ENCODE results near the gene KRTAP3-3. TPM values are rescaled to one million over a fixed set of nuclear protein-coding genes. Genes with fewer than 3 reads are reported as not detected.
"Not testable (repeated sequence)": the region's sequence is repeated elsewhere in the genome, so short reads cannot be mapped to it uniquely, and the experiment has no call there.

The KRTAP3-3 gene
- total RNA-seq, 1 donor from 2014 or later: not detected

DNA sequence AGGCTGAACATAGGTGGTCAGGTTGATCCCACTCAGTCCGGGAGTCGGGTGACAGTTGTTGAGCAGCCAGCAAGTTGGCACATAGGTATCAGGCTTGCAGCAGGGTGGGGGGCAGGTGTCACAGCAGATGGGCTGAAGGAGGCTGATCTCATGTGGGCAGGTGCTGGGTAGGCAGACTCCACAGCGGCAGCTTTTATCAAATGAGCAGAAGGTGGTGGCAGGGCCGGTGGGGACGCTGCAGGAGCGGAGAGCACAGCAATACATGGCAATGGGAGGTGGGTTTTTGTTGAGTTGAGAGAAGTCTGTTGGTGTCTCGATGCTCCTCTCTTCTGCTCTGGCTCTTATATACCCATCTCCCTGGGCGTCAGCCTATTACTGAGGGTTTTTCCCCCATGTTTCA lies 14.8 kb upstream of the KRTAP3-3 start, which contains the start of gene KRTAP3-1:
Gene KRTAP3-1 (minus strand): TSS at position 318 of the 400 bp plus-strand sequence. CDS start 54 bp downstream, at position 264.
- ATAC-seq (no peak), DNase-seq (ENCODE audit: low spot score) (no peak)

DNA sequence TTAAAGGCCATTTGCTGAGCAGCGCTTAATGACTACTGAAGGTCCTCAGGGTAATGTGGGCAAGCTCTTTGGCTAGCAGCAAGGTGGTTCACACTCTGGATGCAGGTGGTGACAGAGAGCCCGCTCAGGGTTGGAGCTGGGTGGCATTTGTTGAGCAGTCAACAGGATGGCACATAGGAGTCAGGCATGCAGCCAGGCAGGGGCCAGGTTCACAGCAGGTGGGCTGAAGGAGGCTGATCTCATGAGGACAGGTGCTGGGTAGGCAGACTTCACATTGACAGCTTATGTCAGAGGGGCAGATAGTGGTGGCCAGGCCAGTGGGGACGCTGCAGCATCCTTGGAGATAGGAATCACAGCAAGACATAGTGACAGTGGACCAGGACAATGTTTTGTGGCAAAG lies 10.4 kb upstream of the KRTAP3-3 start:
- ATAC-seq: no peak

DNA sequence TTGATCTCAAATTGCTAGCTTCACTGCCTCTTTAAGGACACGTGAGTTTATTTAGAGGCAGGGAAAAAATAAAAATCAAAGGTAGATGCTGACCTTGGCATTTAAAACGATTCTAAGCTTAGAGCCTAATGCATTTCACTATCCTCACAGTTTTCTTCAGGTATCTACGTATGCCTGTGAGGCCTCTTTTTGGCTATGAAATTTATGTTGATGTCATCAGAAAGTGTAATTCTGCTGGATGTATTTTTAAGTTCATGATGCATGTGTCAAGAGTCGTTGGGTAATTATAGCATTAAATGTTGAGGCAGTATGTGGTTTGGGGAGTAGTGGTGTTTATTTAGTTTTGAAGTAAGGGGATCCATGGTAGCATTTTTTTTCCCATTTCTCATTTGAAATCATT lies 10.0 kb upstream of the KRTAP3-3 start:
- ATAC-seq: no peak
- DNase-seq (ENCODE audit: low spot score): no peak

More for the DNA sequence above, 10.4 kb upstream of the KRTAP3-3 start:
- DNase-seq (ENCODE audit: low spot score): no peak

DNA sequence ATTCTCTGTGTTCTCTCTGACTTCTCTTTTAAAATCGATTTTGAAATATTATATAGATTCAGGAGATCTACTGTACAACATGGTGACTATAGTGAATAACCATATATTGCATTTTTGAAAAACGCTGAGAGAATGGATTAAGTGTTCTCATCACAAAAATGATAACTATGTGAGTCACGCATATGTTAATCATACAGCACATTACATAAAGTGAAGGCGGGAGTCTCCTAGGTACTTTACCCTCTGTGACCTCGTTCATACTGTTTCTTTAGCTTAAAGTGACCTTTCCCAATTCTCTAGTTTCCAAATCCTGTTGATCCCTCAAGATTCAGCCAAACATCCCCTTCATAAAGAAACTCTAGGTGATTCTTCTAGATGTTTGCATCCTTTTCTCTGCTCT lies 8.8 kb upstream of the KRTAP3-3 start:
- no peak for ATAC-seq

DNA sequence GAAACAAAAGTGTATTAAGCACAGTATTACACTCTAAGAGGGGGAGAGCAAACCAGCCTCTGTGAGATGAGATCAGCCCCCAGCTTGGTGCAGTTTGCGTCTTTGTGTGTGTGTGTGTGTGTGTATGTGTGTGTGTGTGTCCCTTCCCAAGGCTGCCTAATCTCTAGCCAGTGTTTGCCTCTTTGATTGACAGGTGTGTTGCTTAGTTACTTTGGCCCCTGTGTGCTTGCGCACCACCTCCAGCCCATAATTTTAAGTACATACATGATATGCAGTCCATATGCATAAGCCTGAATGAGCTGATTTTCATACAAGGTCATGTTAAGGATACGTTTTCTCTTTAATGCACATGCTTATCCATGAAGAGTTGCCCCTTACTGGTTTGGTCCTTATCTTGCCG lies 7.8 kb upstream of the KRTAP3-3 start:
- no peak for DNase-seq (ENCODE audit: low spot score)
- ATAC-seq: no peak

More for the DNA sequence above, 8.8 kb upstream of the KRTAP3-3 start:
- no peak for DNase-seq (ENCODE audit: low spot score)

DNA sequence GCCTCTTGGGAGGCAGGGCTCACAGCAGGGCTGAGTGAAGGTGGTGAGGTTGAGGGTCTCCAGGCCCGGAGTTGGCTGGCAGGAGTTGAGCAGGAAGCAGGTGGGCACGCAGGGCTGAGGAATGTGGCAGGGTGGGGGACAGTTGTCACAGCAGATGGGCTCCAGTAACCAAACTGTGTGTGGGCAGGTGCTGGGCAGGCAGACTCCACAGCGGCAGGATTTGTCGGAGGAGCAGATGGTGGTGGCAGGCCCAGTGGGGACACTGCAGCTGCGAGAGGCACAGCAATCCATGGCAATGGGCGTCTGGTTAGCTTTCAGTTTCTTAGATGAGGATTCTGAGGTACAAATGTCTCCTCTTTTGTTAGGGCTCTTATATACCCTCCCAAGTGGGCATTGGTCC lies 5.6 kb upstream of the KRTAP3-3 start, which contains the start of gene KRTAP3-2:
Gene KRTAP3-2 (minus strand): TSS at position 344 of the 400 bp plus-strand sequence. CDS start 53 bp downstream, at position 291.
- ATAC-seq; DNase-seq (ENCODE audit: low spot score): not testable (repeated sequence)

DNA sequence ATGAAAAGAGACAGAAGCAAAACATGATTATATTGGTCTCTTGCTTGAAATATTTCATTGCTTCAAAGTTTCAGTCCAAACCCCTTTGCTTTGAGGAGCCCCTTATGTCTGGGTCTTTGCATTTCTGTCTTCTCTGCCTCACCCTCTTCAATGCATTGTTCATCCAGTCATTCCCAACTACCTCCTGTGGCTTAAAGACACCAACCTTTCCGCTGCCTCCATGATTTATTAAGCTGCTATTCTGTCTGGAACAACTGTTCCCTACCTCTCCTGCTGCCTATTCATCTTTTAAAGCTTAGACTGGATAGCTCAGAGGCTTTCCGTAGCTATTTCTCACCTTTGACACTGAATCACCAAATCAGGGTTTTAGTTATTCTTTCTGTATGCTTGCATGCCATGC lies 3.4 kb upstream of the KRTAP3-3 start:
- ATAC-seq: no peak
- no peak for DNase-seq (ENCODE audit: low spot score)

DNA sequence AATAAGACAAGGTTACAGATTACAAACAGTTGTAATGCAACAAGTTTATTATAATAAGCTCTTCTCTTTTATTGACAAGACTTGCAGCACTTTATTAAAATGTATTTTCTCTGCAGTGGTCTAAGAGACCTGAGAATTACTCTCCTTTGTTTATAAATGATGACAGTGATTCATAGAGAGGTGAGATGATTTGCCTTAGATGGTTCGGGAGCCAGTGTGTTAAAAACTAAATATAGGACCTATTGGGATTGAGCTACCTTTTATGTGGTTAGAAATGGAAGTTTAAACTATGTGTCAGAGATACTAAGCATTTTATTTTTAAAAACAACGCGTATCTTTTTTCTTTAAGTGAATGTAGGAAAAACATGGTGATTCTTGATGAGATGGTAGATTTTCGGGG lies 2.9 kb upstream of the KRTAP3-3 start:
- no peak for DNase-seq (ENCODE audit: low spot score)
- no peak for ATAC-seq

DNA sequence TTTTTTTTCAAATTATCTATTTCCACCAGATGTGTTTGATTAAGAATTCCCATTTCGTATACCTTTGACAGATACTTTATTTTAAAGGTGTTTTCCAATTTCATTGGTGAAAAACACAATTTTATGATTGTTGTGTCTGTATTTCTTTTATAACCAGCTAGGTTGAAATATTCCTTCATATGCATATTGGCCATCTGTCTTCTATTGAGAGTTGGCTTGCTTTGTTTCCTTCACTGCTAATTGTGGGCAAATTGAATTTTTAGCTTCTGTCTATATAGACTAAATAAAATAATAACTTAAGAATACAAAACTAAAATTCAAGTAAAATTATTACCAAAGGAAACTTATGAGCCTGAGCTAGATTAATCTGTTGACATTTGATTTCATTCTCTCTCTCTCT lies 1.2 kb upstream of the KRTAP3-3 start:
- ATAC-seq: no peak
- DNase-seq (ENCODE audit: low spot score): no peak

DNA sequence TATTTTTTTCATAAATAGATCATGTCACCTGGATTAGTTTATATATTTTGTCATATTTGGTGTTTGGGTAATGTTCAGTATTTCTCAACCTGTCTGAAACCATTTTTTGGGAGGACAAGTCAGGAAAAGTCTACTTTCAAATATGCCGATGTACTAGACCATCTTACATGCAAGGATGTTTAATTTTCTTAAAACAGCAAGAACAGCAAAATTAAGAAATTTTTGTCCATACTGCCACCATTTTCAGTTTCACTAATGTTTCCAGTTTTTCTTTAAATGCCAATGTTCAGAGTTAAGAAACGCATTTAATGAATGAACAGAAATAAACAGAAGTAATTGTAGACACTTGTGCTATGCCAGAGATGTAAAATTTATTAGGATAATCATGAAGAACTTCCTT lies 880 bp downstream of the KRTAP3-3 start:
- no peak for ATAC-seq

DNA sequence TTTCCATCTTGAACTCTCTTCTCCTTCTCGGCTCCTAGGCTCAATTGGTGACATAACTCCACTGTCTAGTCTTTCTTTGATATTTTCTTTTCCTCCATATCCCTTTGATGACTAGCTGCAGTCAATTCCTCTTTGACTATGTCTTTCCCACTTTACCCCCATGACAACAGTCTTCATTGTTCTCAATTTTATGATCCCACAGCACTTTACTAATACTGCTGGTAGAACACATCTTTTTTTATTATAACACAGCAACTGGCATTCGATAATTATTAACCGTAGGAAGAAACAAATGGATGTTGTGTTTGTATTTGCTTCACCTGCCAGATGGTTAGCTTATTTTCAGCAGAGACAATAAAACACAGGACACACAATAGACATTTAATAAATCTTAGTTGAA lies 1.3 kb downstream of the KRTAP3-3 start:
- ATAC-seq (no peak), DNase-seq (ENCODE audit: low spot score) (no peak)

More for the DNA sequence above, 880 bp downstream of the KRTAP3-3 start:
- DNase-seq (ENCODE audit: low spot score): no peak

DNA sequence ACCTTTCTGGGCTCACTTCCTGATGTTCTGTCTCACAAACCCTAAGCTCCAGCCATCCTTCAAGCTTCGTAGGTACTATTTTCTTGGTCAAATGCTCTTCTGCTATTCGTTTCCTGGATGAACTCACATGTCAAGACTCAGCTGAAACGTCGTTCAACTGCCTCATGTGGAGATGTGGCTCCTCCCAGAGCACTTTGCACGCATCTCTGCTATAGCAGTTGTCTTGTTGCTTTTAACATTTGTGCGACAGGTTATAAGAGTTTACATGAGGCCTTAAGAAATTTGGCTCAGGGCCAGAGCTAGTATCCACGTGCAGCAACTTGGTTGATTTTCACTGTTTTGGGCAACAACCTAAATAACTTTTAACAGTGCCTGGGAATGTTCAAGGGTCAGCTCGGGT lies 7.0 kb downstream of the KRTAP3-3 start:
- DNase-seq (ENCODE audit: low spot score): no peak
- no peak for ATAC-seq

DNA sequence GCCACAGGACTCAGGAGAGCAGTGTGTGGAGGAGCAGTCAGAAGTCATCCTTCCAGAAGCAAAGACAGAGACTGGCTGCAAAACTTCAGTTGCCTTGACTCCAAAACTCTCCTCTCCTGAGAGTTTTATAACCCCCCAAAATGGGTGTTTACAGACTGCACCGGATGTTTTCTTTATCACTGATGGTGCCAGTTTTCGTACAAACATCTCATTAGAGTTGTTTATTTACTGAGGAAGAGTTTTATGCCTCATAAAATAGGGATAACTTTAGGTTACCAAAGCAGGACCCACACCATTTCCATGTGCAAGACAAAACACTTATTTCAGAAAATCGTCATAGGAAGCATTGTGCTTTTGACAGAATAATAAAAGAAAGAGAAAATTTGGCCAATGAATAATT lies 9.7 kb downstream of the KRTAP3-3 start, which contains the start of gene KRT40:
Gene KRT40 (minus strand): TSS at position 101 of the 400 bp plus-strand sequence. CDS start 53 bp downstream, at position 48.
- DNase-seq (ENCODE audit: low spot score): no peak
- no peak for ATAC-seq

DNA sequence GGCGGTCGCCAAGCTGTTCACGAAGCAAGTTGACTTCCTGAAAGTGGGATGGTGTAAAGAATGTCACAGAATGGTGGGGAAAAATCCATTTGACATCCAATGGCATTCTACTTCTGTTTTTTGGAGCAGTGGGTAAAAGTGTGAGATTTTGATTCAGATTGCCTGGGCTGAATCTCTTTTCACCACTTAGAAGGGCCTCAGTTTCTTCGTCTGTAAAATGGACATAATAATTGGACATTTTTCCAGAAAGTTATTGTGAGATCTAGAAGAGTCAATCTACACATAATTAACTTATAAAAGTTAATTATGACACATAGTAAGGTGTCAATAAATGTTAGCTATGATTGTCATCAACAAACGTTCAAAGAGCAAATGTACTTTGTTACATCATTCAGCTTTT lies 12.8 kb downstream of the KRTAP3-3 start:
- ATAC-seq (no peak), DNase-seq (ENCODE audit: low spot score) (no peak)

DNA sequence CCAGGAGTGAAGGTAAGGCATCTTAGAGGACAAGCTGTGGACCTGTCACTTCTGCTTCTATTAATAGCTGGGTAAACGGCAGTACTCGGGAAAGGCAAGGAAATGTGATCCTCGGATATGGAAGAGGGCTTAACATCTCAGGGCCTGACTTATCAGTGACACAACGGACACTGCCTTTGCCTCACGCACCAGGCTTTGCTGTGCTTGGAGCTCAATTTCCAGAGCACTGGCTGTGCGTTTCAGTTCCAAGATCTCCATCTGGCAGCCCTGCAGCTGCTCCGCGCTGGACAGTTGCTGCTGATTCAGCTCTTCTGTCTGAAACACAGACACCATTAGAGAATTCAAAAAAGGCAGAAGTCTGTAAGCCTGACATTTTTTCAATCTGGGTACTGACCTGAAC lies 13.4 kb downstream of the KRTAP3-3 start:
- ATAC-seq: no peak

DNA sequence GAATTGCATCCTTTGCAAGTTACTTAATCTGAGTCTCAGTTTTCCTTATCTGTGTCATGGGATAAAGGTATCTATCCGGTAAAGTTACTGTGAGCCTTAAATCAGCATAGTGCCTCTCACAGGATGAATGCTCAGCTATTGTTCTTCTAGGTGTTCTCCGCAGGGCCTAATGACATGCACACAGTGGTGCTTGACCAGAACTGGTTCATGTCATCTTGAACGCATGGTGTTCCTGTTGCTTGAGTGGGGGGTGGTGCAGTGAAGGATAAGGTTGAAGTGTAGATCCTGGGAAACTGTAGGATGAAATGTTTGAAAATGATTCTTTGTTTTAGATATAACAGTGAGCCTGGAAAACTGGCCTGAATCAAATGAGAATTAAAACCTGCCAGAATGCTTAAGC lies 13.8 kb downstream of the KRTAP3-3 start:
- no peak for ATAC-seq

More for the DNA sequence above, 13.4 kb downstream of the KRTAP3-3 start:
- DNase-seq (ENCODE audit: low spot score): no peak

DNA sequence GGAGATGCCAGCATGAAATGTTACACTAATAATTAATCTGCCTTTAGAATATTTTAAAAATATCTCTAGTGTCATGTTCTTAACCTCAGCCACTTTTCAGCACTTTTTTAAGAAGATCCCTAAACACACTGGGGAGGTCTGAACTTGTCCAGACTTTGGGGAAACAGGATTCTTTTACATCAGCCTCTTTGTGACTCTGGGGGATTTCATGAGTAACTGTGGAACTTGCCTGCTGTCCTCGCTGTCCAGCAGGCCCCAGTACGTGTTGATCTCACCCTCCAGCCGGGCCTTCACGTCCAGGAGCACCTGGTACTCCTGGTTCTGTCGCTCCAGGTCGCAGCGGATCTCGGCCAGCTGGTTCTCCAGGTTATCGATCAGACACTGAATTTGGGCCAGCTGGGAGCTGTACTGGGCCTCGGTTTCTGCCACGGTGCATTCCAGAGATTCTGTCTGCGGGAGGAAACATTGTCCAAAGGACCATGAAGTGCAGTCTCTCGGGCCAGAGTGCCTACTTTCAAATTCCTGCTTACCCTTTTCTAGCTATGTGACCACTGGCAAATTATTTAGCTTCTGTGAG lies 15.3 kb downstream of the KRTAP3-3 start:
- ATAC-seq (no peak), DNase-seq (ENCODE audit: low spot score) (no peak)

More for the DNA sequence above, 13.8 kb downstream of the KRTAP3-3 start:
- DNase-seq (ENCODE audit: low spot score): no peak

DNA sequence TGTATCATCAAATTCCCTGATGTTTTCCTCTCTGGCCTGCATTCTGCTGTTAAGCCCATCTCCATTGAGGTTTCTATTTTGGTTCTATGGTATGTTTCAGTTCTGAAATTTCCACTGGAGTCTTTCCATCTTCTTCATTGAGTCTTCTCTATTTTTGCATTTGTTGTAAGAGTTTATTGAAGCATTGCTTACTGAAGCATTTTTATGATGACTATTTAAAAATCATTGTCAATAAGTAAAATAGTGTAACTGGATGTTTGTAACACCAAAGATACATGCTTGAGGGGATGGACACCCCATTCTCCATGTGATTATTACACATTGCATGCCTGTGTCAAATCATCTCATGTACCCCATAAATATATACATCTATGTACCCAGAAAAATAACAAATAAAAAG lies 18.4 kb downstream of the KRTAP3-3 start:
- DNase-seq (ENCODE audit: low spot score) (no peak), ATAC-seq (no peak)

DNA sequence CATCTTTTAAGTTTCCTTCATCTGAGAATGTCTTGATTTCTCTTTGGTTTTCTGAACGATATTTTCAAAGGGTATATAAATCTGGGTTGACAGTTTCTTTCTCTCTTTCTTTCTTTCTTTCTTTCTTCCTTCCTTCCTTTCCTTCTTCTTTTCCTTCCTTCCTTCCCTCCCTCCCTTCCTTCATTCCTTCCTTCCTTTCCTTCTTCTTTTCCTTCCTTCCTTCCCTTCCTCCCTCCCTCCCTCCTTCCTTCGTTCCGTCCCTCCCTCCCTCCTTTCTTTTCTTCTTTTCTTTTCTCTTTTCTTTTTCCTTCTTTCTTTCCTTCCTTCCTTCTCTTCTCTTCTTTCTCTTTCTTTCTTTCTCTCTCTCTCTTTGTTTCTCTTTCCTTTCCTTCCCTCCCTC lies 19.6 kb downstream of the KRTAP3-3 start:
- ATAC-seq (no peak), DNase-seq (ENCODE audit: low spot score) (no peak)

DNA sequence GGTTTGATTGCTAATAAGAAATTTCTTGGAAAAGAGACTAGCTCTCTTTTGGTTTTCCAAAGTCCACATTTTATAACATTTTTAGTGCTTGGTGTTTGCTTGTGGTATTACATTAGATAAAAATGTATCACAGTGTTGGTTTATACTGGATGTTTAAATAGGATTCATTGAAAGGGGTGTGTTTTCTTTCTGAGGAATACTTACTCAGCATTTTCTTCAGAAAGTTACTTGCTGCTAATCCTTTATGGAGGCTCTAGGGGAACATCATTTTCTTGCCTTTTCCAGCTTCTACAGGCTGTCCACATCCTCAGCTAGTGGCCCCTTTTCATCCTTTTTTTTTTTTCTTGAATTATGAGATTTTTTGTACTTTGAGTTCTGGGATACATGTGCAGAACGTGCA lies 26.4 kb downstream of the KRTAP3-3 start:
- ATAC-seq (no peak), DNase-seq (ENCODE audit: low spot score) (no peak)

DNA sequence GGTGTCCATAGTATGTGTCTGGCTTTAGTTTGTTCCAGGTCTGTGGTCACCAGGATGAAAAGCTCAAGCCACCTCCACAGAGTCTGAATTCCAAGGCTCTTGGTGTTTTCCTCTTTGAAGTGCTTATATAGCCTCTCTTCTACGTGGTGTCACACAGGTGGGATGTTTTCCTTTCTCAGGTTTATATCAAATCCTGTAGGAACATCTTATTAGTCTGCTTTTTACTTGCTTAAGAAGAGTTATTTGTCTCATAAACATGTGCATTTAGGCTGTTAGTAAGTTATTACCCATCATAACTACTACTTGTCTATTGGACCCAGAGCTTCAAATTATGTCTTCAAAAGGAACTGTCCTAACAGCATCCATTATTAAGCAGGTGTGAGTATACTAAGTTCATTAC lies 27.1 kb downstream of the KRTAP3-3 start, which contains the start of gene KRT39:
Gene KRT39 (minus strand): TSS at position 101 of the 400 bp plus-strand sequence. CDS start 92 bp downstream, at position 9.
- ATAC-seq (no peak), DNase-seq (ENCODE audit: low spot score) (no peak)

DNA sequence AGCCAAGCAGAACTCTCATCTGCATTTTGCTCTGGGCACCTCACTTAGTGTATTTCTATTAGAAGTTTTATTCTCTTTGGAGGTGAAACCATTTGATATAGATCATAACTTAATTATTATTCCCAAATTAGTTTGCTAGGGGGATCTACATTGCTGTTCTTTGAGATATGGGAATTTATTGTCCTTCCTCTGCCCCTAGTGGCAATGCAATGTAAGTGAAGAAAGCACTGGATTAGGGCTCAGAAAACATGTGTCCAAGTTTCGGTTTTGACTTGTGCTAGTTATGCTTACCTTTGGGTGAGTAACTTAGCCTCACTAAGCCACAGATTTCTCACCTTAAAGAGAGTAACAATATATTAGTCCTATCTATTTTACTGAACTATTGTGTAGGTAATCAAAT lies 30.1 kb downstream of the KRTAP3-3 start:
- DNase-seq (ENCODE audit: low spot score): no peak
- ATAC-seq: peak; percentile 85

DNA sequence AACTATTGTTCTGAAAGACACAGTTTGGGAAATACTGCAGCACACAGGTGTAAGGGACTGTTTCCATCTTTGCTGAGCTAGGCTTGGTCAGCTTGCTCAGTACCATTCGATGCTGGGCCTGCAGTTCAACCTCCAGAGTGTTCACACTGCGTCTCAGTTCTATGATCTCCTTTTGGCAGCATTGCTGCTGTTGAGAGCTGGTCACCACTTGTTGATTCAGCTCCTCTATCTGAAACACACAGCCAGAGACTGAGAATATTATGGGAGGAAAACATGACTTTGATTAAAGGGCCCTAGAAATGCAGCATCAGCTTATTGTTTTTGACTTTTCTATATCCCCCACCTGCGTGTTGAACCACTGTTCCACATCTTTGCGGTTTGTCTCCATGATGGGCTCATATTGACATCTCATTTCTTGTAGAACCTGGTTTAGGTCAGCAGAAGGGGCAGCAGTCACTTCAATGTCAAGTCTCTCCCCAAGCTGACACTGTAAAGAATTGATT lies 31.9 kb downstream of the KRTAP3-3 start:
- DNase-seq (ENCODE audit: low spot score) (no peak), ATAC-seq (no peak)
